HL-60/S4 treated with phorbol 12-myristate 13-acetate at 8.2 ng/mL for 4 days and 3 days (cell line): ENCODE results near the gene ARFGEF3.
"Not testable (repeated sequence)": the region's sequence is repeated elsewhere in the genome, so short reads cannot be mapped to it uniquely, and the experiment has no call there.

Experiments
- in situ Hi-C: fragments of 300-500 bp; cut with MboI; formaldehyde crosslinking; loops from 2 replicates; pipeline ENCODE4 v1.15.0; 2022; ENCODE audit warnings: low sequenced_read_pairs

Gene ARFGEF3

DNA sequence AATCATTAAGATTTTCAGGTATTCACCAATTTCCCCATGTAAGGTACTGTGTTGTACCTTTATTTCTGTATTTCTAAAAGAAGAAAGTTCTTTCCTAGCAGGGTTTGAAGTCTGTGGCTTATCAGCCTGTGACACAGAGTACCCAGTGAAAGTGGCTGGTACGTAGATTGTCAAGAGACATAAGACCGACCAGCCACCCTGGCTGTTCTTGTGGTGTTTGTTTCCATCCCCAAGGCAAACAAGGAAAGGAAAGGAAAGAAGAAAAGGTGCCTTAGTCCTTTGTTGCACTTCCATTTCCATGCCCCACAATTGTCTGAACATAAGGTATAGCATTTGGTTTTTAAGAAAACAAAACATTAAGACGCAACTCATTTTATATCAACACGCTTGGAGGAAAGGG lies 175.3 kb downstream of the ARFGEF3 start:
- in situ Hi-C loops = no loop called here

DNA sequence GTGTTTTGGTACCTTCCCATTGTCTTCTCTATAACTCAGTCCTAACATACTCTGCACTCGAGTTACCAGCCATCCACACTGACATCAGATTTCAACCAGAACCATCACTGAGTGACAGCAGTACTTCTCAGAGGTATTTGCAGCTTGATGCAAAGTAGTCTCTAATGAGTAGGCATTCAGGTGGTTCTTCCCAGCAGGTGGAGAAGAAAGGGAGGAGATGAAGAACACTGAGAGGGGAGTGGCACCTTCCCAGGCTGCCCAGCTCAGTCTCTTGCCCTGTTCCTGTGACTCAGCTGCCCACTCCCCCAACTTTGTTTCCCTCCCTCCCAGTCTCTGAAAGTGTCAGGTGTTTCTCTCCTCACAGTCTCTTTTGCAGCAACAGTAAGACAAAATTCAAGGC lies 177.3 kb downstream of the ARFGEF3 start:
- in situ Hi-C loops = no loop called here

DNA sequence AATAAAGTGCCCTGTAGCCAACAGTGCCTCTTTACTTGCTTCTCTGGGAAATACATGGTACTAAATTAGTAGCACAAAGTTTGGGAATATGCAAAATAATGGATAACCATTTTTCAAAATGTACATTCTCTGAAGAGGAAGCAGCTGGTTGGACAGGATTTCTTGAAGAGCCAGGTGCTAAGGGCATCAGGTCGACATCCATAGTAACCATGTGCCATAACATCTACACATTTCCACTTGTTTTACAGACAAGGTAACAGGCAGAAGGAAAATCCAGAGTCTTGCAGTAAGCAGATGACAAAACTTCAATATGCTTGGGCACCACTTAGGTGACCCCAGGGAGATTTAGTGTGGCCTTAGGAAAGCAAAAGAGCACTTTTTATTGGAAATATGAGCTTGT lies 179.4 kb downstream of the ARFGEF3 start:
- in situ Hi-C loops = no loop called here

- in situ Hi-C loops = no loop called here
These were observed 181.4 kb downstream of the ARFGEF3 start for GRCh38 chr6:138343112-138343511.

- in situ Hi-C loops = no loop called here
These were observed 184.0 kb downstream of the ARFGEF3 start for GRCh38 chr6:138345565-138346285.

- in situ Hi-C loops = no loop called here
These were observed 184.8 kb downstream of the ARFGEF3 start for GRCh38 chr6:138346302-138347195.

DNA sequence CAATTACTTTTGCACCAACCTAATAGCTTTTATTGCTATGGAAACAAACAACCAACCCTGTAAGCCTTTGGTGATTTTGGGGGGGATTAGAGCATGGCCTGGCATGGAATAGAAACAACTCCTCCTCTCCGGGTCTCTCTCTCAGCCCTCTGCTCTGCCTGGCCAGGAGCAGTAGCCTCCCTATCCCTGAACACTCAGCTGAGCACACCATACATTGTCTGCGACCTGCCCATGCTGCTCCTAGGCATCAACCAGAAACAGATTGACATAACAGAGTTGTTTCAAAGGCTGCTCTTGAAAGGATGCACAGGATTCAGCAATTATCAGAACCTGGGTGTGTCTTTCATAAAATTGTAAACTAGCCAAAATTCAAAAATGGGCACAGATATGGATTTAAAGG lies 186.1 kb downstream of the ARFGEF3 start:
- in situ Hi-C loops = no loop called here

DNA sequence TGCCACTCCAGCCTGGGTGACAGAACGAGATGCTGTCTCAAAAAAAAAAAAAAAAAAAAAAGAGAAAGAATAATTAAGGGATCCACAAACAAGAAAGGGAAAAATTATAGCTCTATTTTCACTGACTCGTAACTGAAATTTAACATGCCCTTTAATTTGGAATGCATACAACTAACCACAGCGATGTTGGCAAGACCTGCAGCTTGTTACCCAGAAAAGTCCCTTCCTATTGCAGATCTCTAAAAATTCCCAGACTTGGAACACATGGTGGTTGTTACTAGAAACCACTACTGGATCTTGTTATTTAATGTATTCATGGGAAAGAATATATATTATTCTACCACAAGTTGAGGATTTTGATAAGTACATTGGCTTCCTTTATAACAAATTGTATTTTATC lies 188.2 kb downstream of the ARFGEF3 start:
- in situ Hi-C loops = no loop called here

- in situ Hi-C loops = no loop called here
These were observed 196.2 kb downstream of the ARFGEF3 start for GRCh38 chr6:138357928-138358327.

- in situ Hi-C loops = not testable (repeated sequence)
These were observed 206.9 kb downstream of the ARFGEF3 start for GRCh38 chr6:138368684-138369083.

- in situ Hi-C loops = no loop called here
These were observed 209.1 kb downstream of the ARFGEF3 start for GRCh38 chr6:138370631-138371451.

DNA sequence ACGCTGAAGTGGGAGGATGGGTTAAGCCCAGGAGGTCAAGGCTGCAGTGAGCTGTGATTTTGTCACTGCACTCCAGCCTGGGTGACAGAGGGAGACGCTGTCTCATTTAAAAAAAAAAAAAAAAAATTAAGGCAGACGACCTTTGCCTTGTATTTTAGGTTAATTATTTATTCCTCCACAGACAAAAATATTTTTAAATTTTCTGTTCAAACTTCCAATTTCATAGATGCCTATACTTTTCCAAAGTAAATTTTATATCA lies 209.6 kb downstream of the ARFGEF3 start:
- in situ Hi-C loops = no loop called here

DNA sequence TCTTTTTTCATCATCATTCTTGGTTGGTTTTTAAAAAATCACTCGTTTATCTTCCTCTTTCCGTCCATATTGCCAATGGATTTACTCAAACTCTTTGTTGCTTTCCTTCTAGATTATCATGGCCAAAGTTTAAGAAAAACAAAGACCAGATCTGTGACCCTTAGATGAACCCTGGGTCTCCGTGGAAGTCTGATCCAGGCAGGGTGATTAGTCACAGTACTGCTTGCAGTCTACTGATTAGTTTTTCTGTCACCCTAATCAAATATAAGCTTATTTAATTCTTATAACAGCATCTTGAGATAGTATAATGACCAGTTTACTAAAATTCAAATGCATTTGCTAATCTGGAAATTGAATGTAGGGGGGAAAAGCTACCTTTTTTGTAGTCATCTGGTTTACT lies 210.0 kb downstream of the ARFGEF3 start:
- in situ Hi-C loops = no loop called here

DNA sequence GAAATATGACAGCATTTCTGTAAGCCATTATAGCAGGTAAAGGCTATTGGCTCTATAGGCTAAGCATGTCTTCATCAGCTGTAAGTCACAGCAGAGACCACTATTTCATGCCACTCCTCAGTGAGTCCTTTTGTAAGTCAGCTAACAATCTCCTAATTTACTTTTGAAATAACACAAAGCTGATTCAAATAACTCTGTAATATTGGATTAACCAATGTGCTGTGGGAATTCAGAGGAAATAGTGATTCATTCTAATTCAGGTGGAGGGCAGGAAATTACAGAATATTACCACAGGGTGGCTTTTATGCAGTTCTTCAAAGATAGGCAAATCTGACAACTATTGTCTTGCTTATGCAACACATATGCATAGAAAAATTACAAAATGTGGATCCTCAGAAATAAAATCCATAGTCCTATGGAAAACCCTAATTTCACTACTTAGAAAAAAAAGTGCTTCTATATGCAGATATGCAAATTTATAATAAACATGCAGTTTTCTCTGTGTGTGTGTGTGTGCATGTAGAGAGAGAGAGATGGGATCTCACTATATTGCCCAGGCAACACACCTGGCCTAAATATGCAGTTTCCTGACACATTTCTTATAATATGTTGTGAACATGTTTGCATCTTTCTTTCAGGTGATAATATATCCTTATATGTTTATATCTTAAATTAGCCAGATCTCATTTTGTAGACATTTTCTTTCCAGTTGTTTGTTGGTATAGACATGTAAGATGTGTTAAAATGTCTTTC lies 211.1 kb downstream of the ARFGEF3 start:
- in situ Hi-C loops = no loop called here

DNA sequence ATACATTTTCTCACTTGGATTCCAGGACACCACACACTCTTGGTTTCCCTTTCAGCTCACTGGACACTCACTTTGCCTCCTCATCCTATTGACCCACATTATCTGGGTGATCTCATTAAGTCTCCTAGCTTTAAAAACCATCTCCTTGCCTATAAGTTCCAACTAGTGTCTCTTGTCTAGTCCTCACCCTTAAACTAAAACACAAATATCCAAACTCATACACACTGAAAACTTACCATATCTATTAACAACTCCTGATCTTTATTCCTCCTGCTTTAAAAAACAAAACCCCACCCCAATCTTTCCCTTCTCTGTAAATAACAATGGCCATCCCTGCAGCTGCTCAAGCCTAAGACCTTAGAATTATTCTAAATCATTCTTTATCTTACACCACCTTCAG lies 212.5 kb downstream of the ARFGEF3 start:
- in situ Hi-C loops = no loop called here

- in situ Hi-C loops = no loop called here
These were observed 213.1 kb downstream of the ARFGEF3 start for GRCh38 chr6:138374815-138375214.

DNA sequence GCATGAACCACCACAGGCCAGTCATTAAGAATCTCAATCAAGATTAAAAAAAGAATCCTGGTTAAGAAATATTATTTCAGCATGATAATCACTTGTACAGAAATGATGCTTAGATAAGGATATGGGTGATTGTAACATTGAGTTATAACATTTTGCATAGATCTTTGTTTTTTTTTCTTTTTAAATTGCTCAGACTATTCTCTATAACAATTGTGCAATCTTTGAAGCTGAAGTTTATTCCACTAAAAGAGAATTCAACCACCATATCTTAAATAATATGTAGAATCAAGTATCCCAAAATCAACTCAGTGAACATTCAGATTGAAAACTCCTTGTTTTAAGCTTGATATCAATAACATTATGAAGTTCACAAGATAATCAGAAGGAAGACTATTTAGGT lies 215.3 kb downstream of the ARFGEF3 start:
- in situ Hi-C loops = no loop called here

- in situ Hi-C loops = no loop called here
These were observed 216.1 kb downstream of the ARFGEF3 start, which contains the start of gene SMIM28 for GRCh38 chr6:138377844-138378243. Gene SMIM28, plus strand, starts transcription at chr6:138377905. Its CDS starts 168 bp downstream, at chr6:138378073.

DNA sequence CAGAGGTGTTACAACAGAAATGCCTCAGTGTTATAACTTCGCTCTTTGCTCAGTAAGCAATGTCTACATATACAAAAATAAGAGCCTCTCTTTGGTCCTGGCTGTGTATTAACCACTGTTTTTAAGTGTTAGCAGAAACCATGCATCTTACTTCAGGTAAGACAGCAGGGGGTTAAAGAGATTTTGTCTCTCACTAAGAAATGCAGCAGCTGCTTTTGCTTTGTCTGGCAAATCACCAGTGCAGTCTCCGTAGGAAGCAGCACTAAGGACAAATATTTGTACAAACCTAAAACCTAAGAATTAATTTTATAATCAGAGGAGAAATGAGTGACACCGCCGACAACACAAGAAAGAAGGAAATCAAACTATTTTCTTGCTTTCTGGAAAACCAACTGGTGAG lies 216.7 kb downstream of the ARFGEF3 start:
- in situ Hi-C loops = no loop called here

GRCh38 chr6:138382498-138383265 lies 220.9 kb downstream of the ARFGEF3 start:
- in situ Hi-C loops = no loop called here
